Measurements from ENCODE around the gene EP400. TPM values are rescaled to one million over a fixed set of nuclear protein-coding genes. Genes with fewer than 3 reads are reported as not detected.

The EP400 gene
- total and polyA plus RNA-seq, 9 of the 15 experiments (the other 6 are each of a cell fraction or from before 2014, with no cell fraction given), result 4.5 to 58.0 (median 7.0) TPM

DNA sequence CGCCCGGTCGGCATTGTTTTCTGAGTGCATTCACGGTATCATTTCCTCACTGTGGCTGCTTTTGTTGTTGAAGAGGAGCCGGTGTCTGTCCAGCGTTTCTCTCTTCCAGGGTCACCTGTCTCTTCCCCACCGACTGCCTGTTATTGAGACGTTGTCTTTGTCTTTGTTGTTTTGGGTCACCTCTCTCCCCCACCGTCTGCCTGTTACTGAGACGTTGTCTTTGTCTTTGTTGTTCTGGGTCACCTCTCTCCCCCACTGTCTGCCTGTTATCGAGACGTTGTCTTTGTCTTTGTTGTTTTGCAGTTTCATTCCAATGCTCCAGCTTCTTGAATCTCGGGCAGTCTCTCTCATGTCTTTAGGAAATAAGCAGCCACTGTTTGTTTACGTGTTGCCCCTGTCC lies 124.5 kb downstream of the EP400 start (continued):
- no peak for TF ChIP-seq SNIP1 (IDR thresholded peaks at IDR 0.05; ENCODE audit: low read depth)
- no peak for TF ChIP-seq ZNF695 (CRISPR knock-in tag; IDR thresholded peaks at IDR 0.05)

GRCh38 chr12:132075026-132075713 lies 125.4 kb downstream of the EP400 start:
- in situ Hi-C loops (cut with MboI), result no loop called here
- Histone ChIP-seq H3K27ac (ENCODE audit: extremely low read depth, low read depth, low read length) (no peak overlapping the region), H3K9ac (ENCODE audit: insufficient read depth in 1 of 2, low read depth in 2 of 2, low read length in 2 of 2) (0 out of 4 replicates have a peak overlapping the region, but pooled peaks of 1 of the 2 experiments have one; percentile 30), H3K27me3 (ENCODE audit: control insufficient read depth in 2 of 2, insufficient read depth in 2 of 2, low read length in 2 of 2) (no peaks in the 10 kb centered on the region), H3K79me2 (ENCODE audit: control insufficient read depth, insufficient read depth, low read length) (no peaks in the 10 kb centered on the region), H2AFZ (ENCODE audit: low read depth, low read length) (no peak overlapping the region), H3K36me3 (ENCODE audit: control insufficient read depth, insufficient read depth, low read length) (peaks cover 84% of the 10 kb centered on the region; the same call in 2 of the 3 replicates), H3K4me1 (replicated peaks in 1 of 2; ENCODE audit: control insufficient read depth in 2 of 2, insufficient read depth in 2 of 2, low read length in 2 of 2) (peaks cover 0 to 5% of the 10 kb centered on the region in 2 experiments; a peak in 1 of 5 replicates), H3K4me3 (no peak overlapping the region), H3K9me1 (ENCODE audit: control insufficient read depth, insufficient read depth, low read length) (peaks cover 2% of the 10 kb centered on the region), H4K20me1 (replicated peaks; ENCODE audit: control insufficient read depth, insufficient read depth, low read length) (no peaks in the 10 kb centered on the region), H3K4me2 (ENCODE audit: insufficient read depth, low read length) (no peak overlapping the region), H3K9me3 (replicated peaks; ENCODE audit: control insufficient read depth, insufficient read depth, low read depth, low read length) (no peaks in the 10 kb centered on the region)
- no peak for FAIRE-seq
- intact Hi-C loops (cut with micrococcal nuclease), result no loop called here
- no peak for TF ChIP-seq ZKSCAN1 (IDR thresholded peaks at IDR 0.05; ENCODE audit: low read depth, low read length)
- TF ChIP-seq, protein P1, sequence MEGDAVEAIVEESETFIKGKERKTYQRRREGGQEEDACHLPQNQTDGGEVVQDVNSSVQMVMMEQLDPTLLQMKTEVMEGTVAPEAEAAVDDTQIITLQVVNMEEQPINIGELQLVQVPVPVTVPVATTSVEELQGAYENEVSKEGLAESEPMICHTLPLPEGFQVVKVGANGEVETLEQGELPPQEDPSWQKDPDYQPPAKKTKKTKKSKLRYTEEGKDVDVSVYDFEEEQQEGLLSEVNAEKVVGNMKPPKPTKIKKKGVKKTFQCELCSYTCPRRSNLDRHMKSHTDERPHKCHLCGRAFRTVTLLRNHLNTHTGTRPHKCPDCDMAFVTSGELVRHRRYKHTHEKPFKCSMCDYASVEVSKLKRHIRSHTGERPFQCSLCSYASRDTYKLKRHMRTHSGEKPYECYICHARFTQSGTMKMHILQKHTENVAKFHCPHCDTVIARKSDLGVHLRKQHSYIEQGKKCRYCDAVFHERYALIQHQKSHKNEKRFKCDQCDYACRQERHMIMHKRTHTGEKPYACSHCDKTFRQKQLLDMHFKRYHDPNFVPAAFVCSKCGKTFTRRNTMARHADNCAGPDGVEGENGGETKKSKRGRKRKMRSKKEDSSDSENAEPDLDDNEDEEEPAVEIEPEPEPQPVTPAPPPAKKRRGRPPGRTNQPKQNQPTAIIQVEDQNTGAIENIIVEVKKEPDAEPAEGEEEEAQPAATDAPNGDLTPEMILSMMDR (IDR thresholded peaks at IDR 0.05 in 2 of 3, conservative IDR thresholded peaks at IDR 0.05 in 1 of 3; ENCODE audit: insufficient read depth in 2 of 3, low read depth in 1 of 3, low read length in 3 of 3), result peak in 2 of 3 experiments; percentile 36 to 39; a peak in 1 of 6 replicates
- TF ChIP-seq, protein P2, sequence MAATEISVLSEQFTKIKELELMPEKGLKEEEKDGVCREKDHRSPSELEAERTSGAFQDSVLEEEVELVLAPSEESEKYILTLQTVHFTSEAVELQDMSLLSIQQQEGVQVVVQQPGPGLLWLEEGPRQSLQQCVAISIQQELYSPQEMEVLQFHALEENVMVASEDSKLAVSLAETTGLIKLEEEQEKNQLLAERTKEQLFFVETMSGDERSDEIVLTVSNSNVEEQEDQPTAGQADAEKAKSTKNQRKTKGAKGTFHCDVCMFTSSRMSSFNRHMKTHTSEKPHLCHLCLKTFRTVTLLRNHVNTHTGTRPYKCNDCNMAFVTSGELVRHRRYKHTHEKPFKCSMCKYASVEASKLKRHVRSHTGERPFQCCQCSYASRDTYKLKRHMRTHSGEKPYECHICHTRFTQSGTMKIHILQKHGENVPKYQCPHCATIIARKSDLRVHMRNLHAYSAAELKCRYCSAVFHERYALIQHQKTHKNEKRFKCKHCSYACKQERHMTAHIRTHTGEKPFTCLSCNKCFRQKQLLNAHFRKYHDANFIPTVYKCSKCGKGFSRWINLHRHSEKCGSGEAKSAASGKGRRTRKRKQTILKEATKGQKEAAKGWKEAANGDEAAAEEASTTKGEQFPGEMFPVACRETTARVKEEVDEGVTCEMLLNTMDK (IDR thresholded peaks at IDR 0.05; ENCODE audit: borderline replicate concordance, insufficient read depth, low read depth, low read length, poor library complexity, severe bottlenecking), result peak; percentile 61
- CTCF ChIA-PET (ENCODE audit: low intra/inter-chr PET ratio), result no interaction called here
- ATAC-seq, result no peak
- no TSS peak for BruUV-seq (replicated peaks)
- POLR2A ChIA-PET, result no interaction called here
- DNase-seq (ENCODE audit: extremely low read depth in 1 of 4, low spot score in 3 of 4), result no peak
- WGBS (ENCODE audit: insufficient coverage, low coverage, missing lambda C conversion rate), result 82% methylated on average over 13 of the region's 15 CpGs
